ENCODE results near the gene ZNF43.

DNA sequence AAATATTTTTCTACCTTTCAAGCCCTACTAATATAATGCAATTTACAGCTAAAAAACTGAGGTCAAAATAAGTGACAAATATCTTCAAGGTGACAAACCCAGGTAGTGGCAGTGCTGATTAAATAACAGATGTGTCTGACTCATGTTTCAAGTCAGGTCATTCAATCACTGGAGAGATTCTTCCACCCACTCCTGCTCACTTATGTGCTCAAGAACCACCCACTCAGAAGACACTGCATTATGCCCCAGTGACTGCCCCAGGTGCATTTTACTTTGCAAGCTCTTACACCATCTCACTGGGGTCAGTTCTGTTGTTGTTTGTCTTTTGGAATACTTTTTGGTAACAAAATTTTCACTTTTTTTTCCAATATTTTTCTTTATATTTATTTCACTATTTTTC lies 70.8 kb downstream of the ZNF43 start:
- TF ChIP-seq, protein P1, sequence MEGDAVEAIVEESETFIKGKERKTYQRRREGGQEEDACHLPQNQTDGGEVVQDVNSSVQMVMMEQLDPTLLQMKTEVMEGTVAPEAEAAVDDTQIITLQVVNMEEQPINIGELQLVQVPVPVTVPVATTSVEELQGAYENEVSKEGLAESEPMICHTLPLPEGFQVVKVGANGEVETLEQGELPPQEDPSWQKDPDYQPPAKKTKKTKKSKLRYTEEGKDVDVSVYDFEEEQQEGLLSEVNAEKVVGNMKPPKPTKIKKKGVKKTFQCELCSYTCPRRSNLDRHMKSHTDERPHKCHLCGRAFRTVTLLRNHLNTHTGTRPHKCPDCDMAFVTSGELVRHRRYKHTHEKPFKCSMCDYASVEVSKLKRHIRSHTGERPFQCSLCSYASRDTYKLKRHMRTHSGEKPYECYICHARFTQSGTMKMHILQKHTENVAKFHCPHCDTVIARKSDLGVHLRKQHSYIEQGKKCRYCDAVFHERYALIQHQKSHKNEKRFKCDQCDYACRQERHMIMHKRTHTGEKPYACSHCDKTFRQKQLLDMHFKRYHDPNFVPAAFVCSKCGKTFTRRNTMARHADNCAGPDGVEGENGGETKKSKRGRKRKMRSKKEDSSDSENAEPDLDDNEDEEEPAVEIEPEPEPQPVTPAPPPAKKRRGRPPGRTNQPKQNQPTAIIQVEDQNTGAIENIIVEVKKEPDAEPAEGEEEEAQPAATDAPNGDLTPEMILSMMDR (IDR thresholded peaks at IDR 0.05) = no peak
- TF ChIP-seq POLR2A (IDR thresholded peaks at IDR 0.05) = no peak
